Activated CD4-positive, alpha-beta T cell treated with anti-CD3 and anti-CD28 coated beads, Interleukin-2, amount 10 ng/mL, durations not matched to agents 7 days and 5 days (primary cell): ENCODE measurements around the gene ZNF598. TPM values are rescaled to one million over a fixed set of nuclear protein-coding genes. Genes with fewer than 3 reads are reported as not detected.

Experiments
- CTCF ChIA-PET: fragments of 350-600 bp; sonication (Branson Sonifier 250); formaldehyde crosslinking; loops from one replicate; lab custom pipeline; 2021; ENCODE audit warnings: antibody characterized with exemption; lab: Charles Lee
- POLR2A ChIA-PET: fragments of 350-600 bp; sonication (Branson Sonifier 250); formaldehyde crosslinking; loops from one replicate; lab custom pipeline; 2021; ENCODE audit warnings: antibody characterized with exemption; lab: Charles Lee
- DNase-seq: peaks from one replicate; pipeline ENCODE4 v3.0.0-alpha.2; 2020
- H3K27ac Mint-ChIP-seq: one replicate; pipeline ENCODE4 v1.8.0; 2021; ENCODE audit warnings: mild to moderate bottlenecking, moderate library complexity, mixed read lengths
- H3K27me3 Mint-ChIP-seq: one replicate; pipeline ENCODE4 v1.8.0; 2021; ENCODE audit warnings: mixed read lengths
- H3K36me3 Mint-ChIP-seq: one replicate; pipeline ENCODE4 v1.8.0; 2021; ENCODE audit warnings: low read depth, mixed read lengths
- H3K4me1 Mint-ChIP-seq: one replicate; pipeline ENCODE4 v1.8.0; 2021; ENCODE audit warnings: mixed read lengths
- H3K4me3 Mint-ChIP-seq: one replicate; pipeline ENCODE4 v1.8.0; 2021; ENCODE audit warnings: mild to moderate bottlenecking, moderate library complexity, mixed read lengths
- H3K9me3 Mint-ChIP-seq: one replicate; pipeline ENCODE4 v1.8.0; 2021; ENCODE audit warnings: mixed read lengths
- total RNA-seq, 2 experiments: library from RNA; stranded (reverse); gene quantifications; one replicate each; pipeline ENCODE4 v1.2.3, GENCODE V29; 2021

ZNF598 gene
- total RNA-seq, 2 experiments from 2014 or later, result 56.3 to 56.5 TPM

DNA sequence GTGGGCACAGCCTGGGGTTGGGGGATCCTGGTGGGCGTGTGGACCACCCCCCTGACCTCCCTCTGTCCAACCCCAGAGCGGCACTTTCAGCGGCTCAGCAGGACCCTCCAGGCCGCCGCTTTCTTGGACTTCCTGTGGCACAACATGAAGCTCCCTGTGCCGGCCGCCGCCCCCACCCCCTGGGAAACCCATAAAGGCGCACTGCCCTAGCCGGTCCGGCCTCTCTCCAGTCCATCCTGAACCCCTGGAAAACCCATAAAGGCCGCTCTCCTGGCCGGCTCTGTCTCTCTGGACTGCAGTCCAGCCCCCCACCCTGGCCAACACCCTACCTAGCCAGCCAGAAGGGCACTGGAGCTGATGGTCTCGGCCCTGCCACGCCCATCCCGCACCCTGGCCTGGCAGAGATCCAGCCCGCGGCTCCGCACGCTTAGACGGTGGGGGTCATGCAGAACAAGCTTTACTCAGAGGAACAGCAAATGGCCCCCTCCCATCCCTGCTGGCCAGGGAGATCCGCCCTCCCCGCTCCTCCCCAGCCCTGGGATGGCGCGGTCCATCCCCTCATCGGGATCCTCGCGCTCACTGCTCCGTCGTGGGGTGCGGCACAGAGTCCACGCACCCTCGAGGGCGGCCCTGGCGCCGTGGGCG lies 31.0 kb downstream of the ZNF598 start:
- Mint-ChIP-seq H3K4me1 (peaks cover 9% of the 10 kb centered on the region), H3K27ac (no peak overlapping the region), H3K9me3 (no peaks in the 10 kb centered on the region), H3K4me3 (no peak overlapping the region), H3K36me3 (peaks cover 6% of the 10 kb centered on the region), H3K27me3 (peaks cover 31% of the 10 kb centered on the region)
- ChIA-PET CTCF (interaction anchor here (0.8 kb wide), 2 partner anchors 14 to 162 kb away, joined by 3 to 4 read pairs; partner anchors contain the start of gene RPS2), POLR2A (no interaction called here)
- DNase-seq, result no peak

DNA sequence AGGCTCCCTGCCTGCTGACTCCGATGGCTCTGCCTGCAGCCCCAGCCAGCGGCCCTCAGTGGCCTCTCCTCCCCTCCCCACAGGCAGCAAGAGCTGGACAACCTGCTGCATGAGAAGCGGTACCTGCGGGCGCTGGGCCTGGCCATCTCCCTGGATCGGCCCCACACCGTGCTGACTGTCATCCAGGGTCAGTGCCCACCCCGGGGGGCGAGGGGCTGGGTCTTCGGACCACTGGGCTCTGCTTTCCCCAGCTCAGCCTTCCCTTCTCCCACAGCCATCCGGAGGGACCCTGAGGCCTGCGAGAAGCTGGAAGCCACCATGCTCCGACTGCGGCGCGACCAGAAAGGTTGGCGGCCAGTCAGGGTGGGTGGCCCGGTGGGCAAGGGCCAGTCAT lies 31.7 kb downstream of the ZNF598 start:
- H3K27me3 Mint-ChIP-seq, result peaks cover 27% of the 10 kb centered on the region
- H3K27ac Mint-ChIP-seq, result no peak overlapping the region
- ChIA-PET POLR2A (no interaction called here), CTCF (interaction anchor here (0.8 kb wide), 1 partner anchor 13 kb away, joined by 4 read pairs; the partner anchor contains the start of gene RPS2)
- peaks cover 6% of the 10 kb centered on the region for H3K36me3 Mint-ChIP-seq
- no peak for DNase-seq
- H3K9me3 Mint-ChIP-seq, result no peaks in the 10 kb centered on the region
- no peak overlapping the region for H3K4me3 Mint-ChIP-seq
- H3K4me1 Mint-ChIP-seq, result peaks cover 7% of the 10 kb centered on the region

- Mint-ChIP-seq H3K9me3 (no peaks in the 10 kb centered on the region), H3K4me1 (peaks cover 6% of the 10 kb centered on the region), H3K27ac (no peak overlapping the region), H3K27me3 (peaks cover 21% of the 10 kb centered on the region), H3K4me3 (no peak overlapping the region), H3K36me3 (peaks cover 6% of the 10 kb centered on the region)
- POLR2A ChIA-PET, result no interaction called here
- DNase-seq, result no peak
- CTCF ChIA-PET, result no interaction called here
These were observed 32.4 kb downstream of the ZNF598 start for GRCh38 chr16:1976951-1977874.

DNA sequence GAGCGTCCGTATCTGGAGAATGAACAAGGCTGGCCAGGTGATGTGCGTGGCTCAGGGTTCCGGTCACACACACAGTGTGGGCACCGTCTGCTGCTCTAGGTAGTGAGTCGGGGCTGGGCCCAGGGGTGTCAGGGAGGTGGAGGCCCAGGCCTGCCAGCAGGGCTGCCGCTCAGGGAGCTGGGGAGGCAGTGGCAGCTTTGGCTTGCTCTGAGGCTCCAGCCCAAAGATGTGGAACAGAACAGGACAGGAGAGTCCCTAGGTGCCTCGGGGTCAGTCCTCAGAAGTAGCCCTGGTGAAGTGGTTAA lies 33.5 kb downstream of the ZNF598 start:
- ChIA-PET POLR2A (no interaction called here), CTCF (no interaction called here)
- no peak overlapping the region for H3K4me3 Mint-ChIP-seq
- peaks cover 14% of the 10 kb centered on the region for H3K4me1 Mint-ChIP-seq
- no peaks in the 10 kb centered on the region for H3K9me3 Mint-ChIP-seq
- peaks cover 9% of the 10 kb centered on the region for H3K36me3 Mint-ChIP-seq
- H3K27ac Mint-ChIP-seq, result no peak overlapping the region
- H3K27me3 Mint-ChIP-seq, result peaks cover 11% of the 10 kb centered on the region
- DNase-seq, result no peak

- CTCF ChIA-PET, result no interaction called here
- Mint-ChIP-seq H3K4me3 (no peak overlapping the region), H3K27me3 (peaks cover 5% of the 10 kb centered on the region), H3K9me3 (no peaks in the 10 kb centered on the region), H3K4me1 (peaks cover 19% of the 10 kb centered on the region), H3K36me3 (peaks cover 9% of the 10 kb centered on the region), H3K27ac (no peak overlapping the region)
- POLR2A ChIA-PET, result no interaction called here
- DNase-seq, result no peak
These were observed 34.0 kb downstream of the ZNF598 start for GRCh38 chr16:1975432-1976215.

DNA sequence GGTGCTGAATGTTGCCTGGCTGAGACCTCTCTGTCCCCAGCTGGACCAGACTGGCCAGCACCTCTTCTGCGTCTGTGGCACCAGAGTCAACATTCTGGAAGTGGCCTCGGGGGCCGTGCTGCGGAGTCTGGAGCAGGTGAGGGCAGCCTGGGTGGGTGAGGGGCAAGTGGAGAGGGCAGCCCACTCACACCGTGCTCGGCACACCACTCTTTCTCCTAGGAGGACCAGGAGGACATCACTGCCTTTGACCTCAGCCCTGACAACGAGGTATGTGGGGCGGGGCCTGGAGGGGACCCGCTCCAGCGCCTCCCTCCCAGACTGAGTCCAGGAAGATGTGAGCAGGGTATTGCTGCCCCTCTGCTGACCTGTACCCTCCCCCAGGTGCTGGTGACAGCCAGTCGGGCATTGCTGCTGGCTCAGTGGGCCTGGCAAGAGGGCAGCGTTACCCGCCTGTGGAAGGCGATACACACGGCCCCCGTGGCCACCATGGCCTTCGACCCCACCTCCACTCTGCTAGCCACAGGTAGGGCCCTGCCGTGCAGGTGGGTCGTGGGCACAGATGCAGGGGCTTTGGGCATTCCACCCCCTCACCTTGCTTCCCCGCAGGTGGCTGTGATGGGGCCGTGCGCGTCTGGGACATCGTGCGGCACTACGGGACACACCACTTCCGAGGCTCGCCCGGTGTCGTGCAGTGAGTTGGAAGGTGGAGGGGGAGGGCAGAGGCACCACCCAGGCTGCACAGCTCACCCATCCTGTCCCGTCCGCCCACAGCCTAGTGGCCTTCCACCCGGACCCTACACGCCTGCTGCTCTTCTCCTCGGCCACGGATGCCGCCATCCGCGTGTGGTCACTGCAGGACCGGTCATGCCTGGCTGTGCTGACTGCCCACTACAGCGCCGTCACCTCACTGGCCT lies 35.2 kb downstream of the ZNF598 start:
- Mint-ChIP-seq H3K36me3 (peaks cover 8% of the 10 kb centered on the region), H3K4me1 (peaks cover 21% of the 10 kb centered on the region), H3K9me3 (no peaks in the 10 kb centered on the region), H3K4me3 (no peak overlapping the region), H3K27ac (no peak overlapping the region), H3K27me3 (no peaks in the 10 kb centered on the region)
- DNase-seq, result no peak
- CTCF ChIA-PET, result no interaction called here
- POLR2A ChIA-PET, result no interaction called here

GRCh38 chr16:1973461-1974156 lies 36.0 kb downstream of the ZNF598 start:
- CTCF ChIA-PET, result no interaction called here
- POLR2A ChIA-PET, result no interaction called here
- H3K4me3 Mint-ChIP-seq, result peak overlapping the region; percentile 48

GRCh38 chr16:1972490-1972877 lies 37.1 kb downstream of the ZNF598 start:
- no peak for DNase-seq
- Mint-ChIP-seq H3K4me3 (peak overlapping the region; percentile 91), H3K4me1 (peaks cover 21% of the 10 kb centered on the region), H3K9me3 (no peaks in the 10 kb centered on the region), H3K36me3 (peaks cover 7% of the 10 kb centered on the region), H3K27ac (peak overlapping the region; percentile 99), H3K27me3 (no peaks in the 10 kb centered on the region)
- POLR2A ChIA-PET, result no interaction called here
- CTCF ChIA-PET, result no interaction called here

More at GRCh38 chr16:1973461-1974156, 36.0 kb downstream of the ZNF598 start:
- H3K4me1 Mint-ChIP-seq, result peaks cover 21% of the 10 kb centered on the region
- no peak for DNase-seq
- peaks cover 7% of the 10 kb centered on the region for H3K36me3 Mint-ChIP-seq
- H3K27ac Mint-ChIP-seq, result peak overlapping the region; percentile 62
- no peaks in the 10 kb centered on the region for H3K9me3 Mint-ChIP-seq
- H3K27me3 Mint-ChIP-seq, result no peaks in the 10 kb centered on the region

DNA sequence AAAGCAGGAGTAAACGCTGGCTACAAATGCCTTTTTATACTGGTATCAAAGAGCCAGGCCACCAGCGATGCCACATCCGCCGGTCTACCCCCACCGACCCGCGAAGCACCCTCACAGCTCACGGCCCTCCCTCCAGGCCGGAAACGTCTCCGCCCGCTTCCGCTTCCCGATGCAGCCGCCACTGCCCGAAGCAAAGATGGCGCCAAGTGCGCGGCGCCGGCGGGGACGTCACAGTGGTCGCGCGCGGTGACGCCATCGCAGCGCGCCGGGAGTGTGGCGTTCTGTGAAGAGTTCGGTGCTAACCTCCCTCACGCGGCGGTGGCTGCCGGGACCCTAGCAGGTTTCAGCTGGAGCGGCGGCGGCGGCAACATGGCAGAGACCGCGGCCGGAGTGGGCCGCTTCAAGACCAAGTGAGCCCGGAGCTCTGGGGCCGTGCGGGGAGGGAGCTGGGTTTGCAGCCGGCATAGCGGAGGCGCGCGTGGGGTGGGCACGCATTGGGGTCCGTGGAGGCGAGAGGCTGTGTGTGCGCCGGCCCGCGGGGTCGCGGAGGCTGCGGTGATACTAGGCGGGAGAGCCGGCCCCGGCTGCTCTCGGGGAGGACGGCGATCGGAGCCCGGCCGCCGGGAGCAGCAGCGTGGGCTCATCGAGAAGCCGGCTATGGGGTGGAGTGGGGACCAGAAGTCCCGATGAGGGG lies 37.7 kb downstream of the ZNF598 start, which contains the start of gene TBL3:
Gene TBL3, plus strand, starts transcription at position 258 of the 694 bp plus-strand sequence. Its CDS starts 112 bp downstream, at position 370.
- peak within 1 kb of the TSS; percentile 91 for H3K4me3 Mint-ChIP-seq
- DNase-seq, result peak; percentile 96
- peak within 1 kb of the TSS; percentile 99 for H3K27ac Mint-ChIP-seq
- POLR2A ChIA-PET, result interaction anchor here (1.1 kb wide), 1 partner anchor 184 kb away, joined by 6 read pairs; the partner anchor contains the start of gene TRAF7
- no peaks in the 10 kb centered on the region for H3K9me3 Mint-ChIP-seq
- no peaks in the 10 kb centered on the region for H3K27me3 Mint-ChIP-seq
- peaks cover 7% of the 10 kb centered on the region for H3K36me3 Mint-ChIP-seq
- peaks cover 21% of the 10 kb centered on the region for H3K4me1 Mint-ChIP-seq
- CTCF ChIA-PET, result interaction anchor here (0.8 to 1.6 kb wide), 3 partner anchors 9 to 32 kb away, joined by 3 to 5 read pairs (median 5); partner anchors contain the start of gene NOXO1

- peaks cover 18% of the 10 kb centered on the region for H3K36me3 Mint-ChIP-seq
- no peaks in the 10 kb centered on the region for H3K27me3 Mint-ChIP-seq
- ChIA-PET CTCF (interaction anchor here (0.7 to 0.9 kb wide), 2 partner anchors 39 to 291 kb away, joined by 3 read pairs; no protein-coding TSS in a partner anchor), POLR2A (no interaction called here)
- H3K4me3 Mint-ChIP-seq, result no peak overlapping the region
- no peak for DNase-seq
- H3K4me1 Mint-ChIP-seq, result peaks cover 34% of the 10 kb centered on the region
- H3K27ac Mint-ChIP-seq, result no peak overlapping the region
- no peaks in the 10 kb centered on the region for H3K9me3 Mint-ChIP-seq
These were observed 41.3 kb downstream of the ZNF598 start for GRCh38 chr16:1968146-1968953.
